ENCODE measurements around the gene APPL1. TPM values are rescaled to one million over a fixed set of nuclear protein-coding genes. Genes with fewer than 3 reads are reported as not detected.

Gene APPL1
- total RNA-seq, 4 donors from 2014 or later, result 27.2 to 54.2 (median 41.4) TPM

DNA sequence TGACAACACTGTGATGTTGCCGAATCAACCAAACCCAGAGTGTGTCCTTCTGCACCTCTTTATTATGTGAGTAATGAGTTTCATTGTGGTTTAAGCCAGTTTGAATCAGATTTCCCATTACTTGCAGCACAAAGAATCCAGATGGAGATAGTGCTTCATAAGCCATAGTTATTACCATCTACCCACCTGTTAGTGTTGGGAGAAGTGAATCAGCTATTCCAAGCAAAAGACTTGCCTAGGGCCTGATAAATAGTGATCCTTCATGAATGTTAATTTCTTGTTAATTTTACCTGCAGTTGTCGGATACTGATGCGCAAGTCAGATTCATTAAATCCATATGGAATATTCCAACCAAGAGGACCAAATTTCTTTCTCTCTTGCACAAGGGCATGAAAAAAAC is 86.7 kb downstream of the APPL1 start:
- Histone ChIP-seq H3K4me3 (no peak overlapping the region), H3K36me3 (no peaks in the 10 kb centered on the region), H3K27ac (no peak overlapping the region), H3K27me3 (no peaks in the 10 kb centered on the region), H3K9me3 (peaks cover 0 to 6% (median 0%) of the 10 kb centered on the region in 3 donors), H3K4me1 (no peaks in the 10 kb centered on the region)
- DNase-seq, result no peak
- TF ChIP-seq CTCF (IDR thresholded peaks at IDR 0.05) (no peak), POLR2A (IDR thresholded peaks at IDR 0.05) (no peak)
- intact Hi-C loops (cut with DNase I), result no loop called here
- WGBS, 2 donors, result 86 to 90% methylated on average over 3 of the region's 3 CpGs

Other genes with a start within 250 kb of the APPL1 start
- gene SPATA12, start 167.1 kb upstream of the APPL1 start, total RNA-seq, result under 1 TPM in 1 of 4 donors, not detected in 3; 0.09 TPM
- gene IL17RD, start 62.4 kb upstream of the APPL1 start, total RNA-seq, result 10 to 100 TPM in 1 of 4 donors, 1 to 10 TPM in 3; 4.4 to 10.4 (median 5.1) TPM
- gene HESX1, start 27.8 kb upstream of the APPL1 start, total RNA-seq, result 1 to 10 TPM in 1 of 4 donors, not detected in 3; 1.3 TPM
- gene ASB14, start 65.0 kb downstream of the APPL1 start, total RNA-seq, result not detected